Measurements from ENCODE around the gene MSH5. TPM values are rescaled to one million over a fixed set of nuclear protein-coding genes. Genes with fewer than 3 reads are reported as not detected.

MSH5 gene
- total and polyA plus RNA-seq, 9 of the 15 experiments (the other 6 are each of a cell fraction or from before 2014, with no cell fraction given): 12.5 to 104 (median 46.6) TPM

DNA sequence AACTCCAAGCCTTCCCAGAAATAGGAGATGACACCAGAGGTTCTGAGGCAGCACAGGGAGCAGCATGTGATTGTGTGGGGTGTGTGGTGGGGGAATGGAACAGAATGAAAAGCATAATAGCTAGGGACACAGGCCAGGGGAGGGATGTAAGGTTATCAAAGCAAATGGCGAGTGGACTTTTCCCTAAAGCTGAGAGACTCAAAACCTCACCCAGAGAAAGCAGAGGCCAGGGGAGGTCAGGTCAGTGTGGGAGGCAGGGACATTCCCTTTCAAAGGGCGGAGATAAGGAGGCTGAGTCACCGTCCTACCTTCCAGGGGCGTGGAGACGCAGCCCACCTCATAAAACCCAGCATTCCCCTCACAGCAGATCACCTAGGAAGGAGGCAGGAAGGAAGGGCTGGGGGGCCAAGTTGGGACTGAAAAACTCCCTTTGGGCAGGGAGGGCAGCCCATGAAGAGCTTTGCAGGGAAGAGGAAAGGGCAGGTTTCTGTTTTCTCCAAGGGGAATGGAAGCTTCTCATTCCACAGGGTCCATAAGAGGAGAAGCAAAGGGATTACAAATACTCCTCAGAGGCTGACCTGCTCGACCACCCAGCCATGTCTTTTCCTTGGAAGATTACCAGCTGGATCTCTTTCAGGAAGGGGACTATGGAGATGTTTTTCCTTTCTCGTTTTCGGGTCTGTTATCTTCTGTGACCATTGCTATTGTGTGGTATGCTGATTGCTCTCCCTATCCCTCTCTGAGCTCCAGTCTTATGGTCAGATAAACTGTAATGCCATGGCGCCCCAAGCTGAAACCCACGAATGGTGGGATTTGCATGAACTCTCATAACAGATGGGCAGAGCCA, 49.4 kb upstream of the MSH5 start (continued):
- TF ChIP-seq ELF2 (CRISPR knock-in tag; IDR thresholded peaks at IDR 0.05) (no peak), PHB (CRISPR knock-in tag; IDR thresholded peaks at IDR 0.05) (no peak), YY1 (IDR thresholded peaks at IDR 0.05; ENCODE audit: borderline replicate concordance in 1 of 3, control insufficient read depth in 1 of 3, extremely low read depth in 1 of 3, insufficient read depth in 3 of 3, insufficient read length in 1 of 3, insufficient replicate concordance in 2 of 3, low read depth in 1 of 3, low read length in 2 of 3) (peak in 1 of 3 experiments; percentile 65), KLF6 (CRISPR knock-in tag; IDR thresholded peaks at IDR 0.05; ENCODE audit: borderline replicate concordance) (no peak; the same call in 1 of the 2 replicates), MYC (IDR thresholded peaks at IDR 0.05; ENCODE audit: low read depth, low read length) (peak; percentile 27; the same call in 1 of the 2 replicates), MYC (CRISPR knock-in tag; IDR thresholded peaks at IDR 0.05; ENCODE audit: borderline replicate concordance, low read depth) (peak; percentile 75; the same call in 1 of the 2 replicates), GABPA (tag; conservative IDR thresholded peaks at IDR 0.05; ENCODE audit: low read depth) (0 out of 2 replicates have a peak, but pooled peaks have one; percentile 25), TRIM24 (IDR thresholded peaks at IDR 0.05) (peak; percentile 51 to 55; a peak in 2 of 4 replicates), ZNF174 (CRISPR knock-in tag; IDR thresholded peaks at IDR 0.05) (no peak), HES1 (IDR thresholded peaks at IDR 0.05; ENCODE audit: low read depth) (peak; percentile 70), ZFP36 (IDR thresholded peaks at IDR 0.05; ENCODE audit: low read depth, low read length, partially characterized antibody) (peak; percentile 97), BRD9 (IDR thresholded peaks at IDR 0.05; ENCODE audit: low read depth, partially characterized antibody) (peak; percentile 95), ARNT (IDR thresholded peaks at IDR 0.05) (peak; percentile 61 to 89), NR2C1 (IDR thresholded peaks at IDR 0.05) (peak; percentile 63; the same call in 1 of the 2 replicates), NR2C1 (tag; IDR thresholded peaks at IDR 0.05) (peak; percentile 67), MEF2A (IDR thresholded peaks at IDR 0.05; ENCODE audit: control insufficient read depth, low read depth, low read length) (no peak), POLR3A (IDR thresholded peaks at IDR 0.05; ENCODE audit: borderline replicate concordance, extremely low read depth, insufficient read depth, insufficient read length) (no peak), ZNF41 (CRISPR knock-in tag; conservative IDR thresholded peaks at IDR 0.05) (0 out of 2 replicates have a peak, but pooled peaks have one; percentile 7), ZFX (CRISPR knock-in tag; IDR thresholded peaks at IDR 0.05) (peak; percentile 38; the same call in 1 of the 2 replicates), FOXM1 (IDR thresholded peaks at IDR 0.05; ENCODE audit: low read depth) (peak; percentile 65), FOXM1 (CRISPR knock-in tag; IDR thresholded peaks at IDR 0.05; ENCODE audit: low read depth) (no peak), RBM25 (IDR thresholded peaks at IDR 0.05; ENCODE audit: low read depth, low read length, severe bottlenecking) (peak; percentile 89)
- TF ChIP-seq, protein P1, sequence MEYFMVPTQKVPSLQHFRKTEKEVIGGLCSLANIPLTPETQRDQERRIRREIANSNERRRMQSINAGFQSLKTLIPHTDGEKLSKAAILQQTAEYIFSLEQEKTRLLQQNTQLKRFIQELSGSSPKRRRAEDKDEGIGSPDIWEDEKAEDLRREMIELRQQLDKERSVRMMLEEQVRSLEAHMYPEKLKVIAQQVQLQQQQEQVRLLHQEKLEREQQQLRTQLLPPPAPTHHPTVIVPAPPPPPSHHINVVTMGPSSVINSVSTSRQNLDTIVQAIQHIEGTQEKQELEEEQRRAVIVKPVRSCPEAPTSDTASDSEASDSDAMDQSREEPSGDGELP (CRISPR knock-in tag; IDR thresholded peaks at IDR 0.05; ENCODE audit: borderline replicate concordance): peak; percentile 64; the same call in 1 of the 2 replicates
- TF ChIP-seq, protein P2, sequence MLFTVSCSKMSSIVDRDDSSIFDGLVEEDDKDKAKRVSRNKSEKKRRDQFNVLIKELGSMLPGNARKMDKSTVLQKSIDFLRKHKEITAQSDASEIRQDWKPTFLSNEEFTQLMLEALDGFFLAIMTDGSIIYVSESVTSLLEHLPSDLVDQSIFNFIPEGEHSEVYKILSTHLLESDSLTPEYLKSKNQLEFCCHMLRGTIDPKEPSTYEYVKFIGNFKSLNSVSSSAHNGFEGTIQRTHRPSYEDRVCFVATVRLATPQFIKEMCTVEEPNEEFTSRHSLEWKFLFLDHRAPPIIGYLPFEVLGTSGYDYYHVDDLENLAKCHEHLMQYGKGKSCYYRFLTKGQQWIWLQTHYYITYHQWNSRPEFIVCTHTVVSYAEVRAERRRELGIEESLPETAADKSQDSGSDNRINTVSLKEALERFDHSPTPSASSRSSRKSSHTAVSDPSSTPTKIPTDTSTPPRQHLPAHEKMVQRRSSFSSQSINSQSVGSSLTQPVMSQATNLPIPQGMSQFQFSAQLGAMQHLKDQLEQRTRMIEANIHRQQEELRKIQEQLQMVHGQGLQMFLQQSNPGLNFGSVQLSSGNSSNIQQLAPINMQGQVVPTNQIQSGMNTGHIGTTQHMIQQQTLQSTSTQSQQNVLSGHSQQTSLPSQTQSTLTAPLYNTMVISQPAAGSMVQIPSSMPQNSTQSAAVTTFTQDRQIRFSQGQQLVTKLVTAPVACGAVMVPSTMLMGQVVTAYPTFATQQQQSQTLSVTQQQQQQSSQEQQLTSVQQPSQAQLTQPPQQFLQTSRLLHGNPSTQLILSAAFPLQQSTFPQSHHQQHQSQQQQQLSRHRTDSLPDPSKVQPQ (CRISPR knock-in tag; IDR thresholded peaks at IDR 0.05; ENCODE audit: borderline replicate concordance): no peak
